A673 (cell line): Measurements from ENCODE around the gene SFMBT2. TPM values are rescaled to one million over a fixed set of nuclear protein-coding genes. Genes with fewer than 3 reads are reported as not detected.

Experiments
- BruUV-seq: library from RNA; stranded (reverse); fragments of 400-500 nt; replicated peaks from 2 replicates; lab custom pipeline; 2021; lab: Mats Ljungman, UMichigan
- CTCF ChIA-PET: fragments of 300-600 bp; sonication (Branson Sonifier 250); formaldehyde crosslinking; loops from one replicate; lab custom pipeline; 2022; ENCODE audit warnings: antibody characterized with exemption; lab: Charles Lee
- POLR2A ChIA-PET: fragments of 300-600 bp; sonication (Branson Sonifier 250); formaldehyde crosslinking; loops from one replicate; lab custom pipeline; 2022; ENCODE audit warnings: antibody characterized with exemption; ENCODE audit not compliant: low non-redundant PET; lab: Charles Lee
- DNase-seq: peaks from one replicate; pipeline ENCODE4 v3.0.0-alpha.2; 2015; ENCODE audit warnings: low spot score
- H3K27ac ChIP-seq: fragments of 200-600 bp; sonication (generic); 2 replicates; pipeline ENCODE4 v1.5.1; 2016; ENCODE audit warnings: mixed run types, low read depth, mild to moderate bottlenecking, mixed read lengths, antibody characterized with exemption, low read length; ENCODE audit not compliant: poor library complexity, severe bottlenecking
- H3K27me3 ChIP-seq: fragments of 200-600 bp; sonication (generic); replicated peaks from 2 replicates; pipeline ENCODE4 v1.6.1; 2017; ENCODE audit warnings: mixed run types, low read depth, mild to moderate bottlenecking, mixed read lengths, antibody characterized with exemption, low read length; ENCODE audit not compliant: insufficient read depth, poor library complexity
- H3K36me3 ChIP-seq: fragments of 200-600 bp; sonication (generic); 2 replicates; pipeline ENCODE4 v1.6.1; 2016; ENCODE audit warnings: mixed run types, mild to moderate bottlenecking, mixed read lengths, antibody characterized with exemption, low read length; ENCODE audit not compliant: insufficient read depth, poor library complexity, severe bottlenecking
- H3K4me1 ChIP-seq: fragments of 200-600 bp; sonication (generic); 2 replicates; pipeline ENCODE4 v1.6.1; 2017; ENCODE audit warnings: mixed run types, mild to moderate bottlenecking, mixed read lengths, antibody characterized with exemption, low read length; ENCODE audit not compliant: insufficient read depth, poor library complexity, severe bottlenecking
- H3K4me3 ChIP-seq: fragments of 200-600 bp; sonication (generic); 2 replicates; pipeline ENCODE4 v1.5.1; 2016; ENCODE audit warnings: low read depth, mixed run types, mild to moderate bottlenecking, mixed read lengths, low read length; ENCODE audit not compliant: poor library complexity, severe bottlenecking
- H3K9me3 ChIP-seq: fragments of 200-600 bp; sonication (generic); 2 replicates; pipeline ENCODE4 v1.6.1; 2016; ENCODE audit warnings: mixed run types, low read depth, mild to moderate bottlenecking, mixed read lengths, antibody characterized with exemption, low read length; ENCODE audit not compliant: poor library complexity, severe bottlenecking
- EZH2 ChIP-seq: fragments of 200-600 bp; sonication (generic); IDR thresholded peaks from 2 replicates; pipeline ENCODE4 v1.6.1; 2017; ENCODE audit warnings: borderline replicate concordance, low read depth, mild to moderate bottlenecking, mixed read lengths, antibody characterized with exemption, low read length; ENCODE audit not compliant: poor library complexity, severe bottlenecking
- intact Hi-C: fragments of 100-400 bp; cut with micrococcal nuclease; formaldehyde crosslinking; loops from one replicate; pipeline ENCODE4 v1.10.0; 2022; ENCODE audit not compliant: unreplicated experiment
- total RNA-seq: library from RNA; stranded (reverse); gene quantifications from 2 replicates; pipeline ENCODE4 v1.2.3, GENCODE V29; 2021
- TF ChIP-seq, protein P1 (sequence below): fragments of 300-800, 200-600 bp; sonication (generic); conservative IDR thresholded peaks from 2 replicates; pipeline ENCODE4 v1.5.1; 2017; ENCODE audit warnings: low read depth, mild to moderate bottlenecking, antibody characterized with exemption, low read length, moderate library complexity, mixed read lengths

SFMBT2 gene
- total RNA-seq, 1 experiment from 2014 or later = 8.2 TPM

DNA sequence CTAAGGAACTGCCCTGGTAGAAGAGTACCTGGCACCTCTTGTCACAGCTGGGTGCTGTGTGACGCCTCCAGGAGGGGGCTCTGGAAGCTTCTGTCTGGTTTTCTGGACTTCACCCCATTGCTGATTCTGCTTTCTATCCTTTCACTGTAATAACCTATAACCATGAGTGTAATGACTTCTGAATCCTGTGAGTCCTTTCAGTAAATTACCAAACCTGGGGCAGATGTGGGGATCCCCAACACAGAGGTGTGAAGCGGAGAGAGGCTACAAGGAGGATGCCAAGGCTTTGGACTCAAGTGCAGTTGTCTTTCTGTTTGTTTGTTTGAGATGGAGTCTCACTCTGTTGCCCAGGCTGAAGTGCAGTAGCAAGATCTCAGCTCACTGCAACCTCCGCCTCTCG, 143.7 kb downstream of the SFMBT2 start:
- intact Hi-C loops = no loop called here
- TF ChIP-seq, protein P1, sequence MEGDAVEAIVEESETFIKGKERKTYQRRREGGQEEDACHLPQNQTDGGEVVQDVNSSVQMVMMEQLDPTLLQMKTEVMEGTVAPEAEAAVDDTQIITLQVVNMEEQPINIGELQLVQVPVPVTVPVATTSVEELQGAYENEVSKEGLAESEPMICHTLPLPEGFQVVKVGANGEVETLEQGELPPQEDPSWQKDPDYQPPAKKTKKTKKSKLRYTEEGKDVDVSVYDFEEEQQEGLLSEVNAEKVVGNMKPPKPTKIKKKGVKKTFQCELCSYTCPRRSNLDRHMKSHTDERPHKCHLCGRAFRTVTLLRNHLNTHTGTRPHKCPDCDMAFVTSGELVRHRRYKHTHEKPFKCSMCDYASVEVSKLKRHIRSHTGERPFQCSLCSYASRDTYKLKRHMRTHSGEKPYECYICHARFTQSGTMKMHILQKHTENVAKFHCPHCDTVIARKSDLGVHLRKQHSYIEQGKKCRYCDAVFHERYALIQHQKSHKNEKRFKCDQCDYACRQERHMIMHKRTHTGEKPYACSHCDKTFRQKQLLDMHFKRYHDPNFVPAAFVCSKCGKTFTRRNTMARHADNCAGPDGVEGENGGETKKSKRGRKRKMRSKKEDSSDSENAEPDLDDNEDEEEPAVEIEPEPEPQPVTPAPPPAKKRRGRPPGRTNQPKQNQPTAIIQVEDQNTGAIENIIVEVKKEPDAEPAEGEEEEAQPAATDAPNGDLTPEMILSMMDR = no peak
- TF ChIP-seq EZH2 = no peak
- no TSS peak for BruUV-seq
- Histone ChIP-seq H3K4me1 (no peaks in the 10 kb centered on the region), H3K4me3 (no peak overlapping the region), H3K9me3 (no peaks in the 10 kb centered on the region), H3K36me3 (no peaks in the 10 kb centered on the region), H3K27ac (no peak overlapping the region), H3K27me3 (no peaks in the 10 kb centered on the region)
- DNase-seq = no peak
- POLR2A ChIA-PET = no interaction called here
- CTCF ChIA-PET = interaction anchor here (1.3 kb wide), 1 partner anchor 146 kb away, joined by 4 read pairs; no protein-coding TSS in a partner anchor

DNA sequence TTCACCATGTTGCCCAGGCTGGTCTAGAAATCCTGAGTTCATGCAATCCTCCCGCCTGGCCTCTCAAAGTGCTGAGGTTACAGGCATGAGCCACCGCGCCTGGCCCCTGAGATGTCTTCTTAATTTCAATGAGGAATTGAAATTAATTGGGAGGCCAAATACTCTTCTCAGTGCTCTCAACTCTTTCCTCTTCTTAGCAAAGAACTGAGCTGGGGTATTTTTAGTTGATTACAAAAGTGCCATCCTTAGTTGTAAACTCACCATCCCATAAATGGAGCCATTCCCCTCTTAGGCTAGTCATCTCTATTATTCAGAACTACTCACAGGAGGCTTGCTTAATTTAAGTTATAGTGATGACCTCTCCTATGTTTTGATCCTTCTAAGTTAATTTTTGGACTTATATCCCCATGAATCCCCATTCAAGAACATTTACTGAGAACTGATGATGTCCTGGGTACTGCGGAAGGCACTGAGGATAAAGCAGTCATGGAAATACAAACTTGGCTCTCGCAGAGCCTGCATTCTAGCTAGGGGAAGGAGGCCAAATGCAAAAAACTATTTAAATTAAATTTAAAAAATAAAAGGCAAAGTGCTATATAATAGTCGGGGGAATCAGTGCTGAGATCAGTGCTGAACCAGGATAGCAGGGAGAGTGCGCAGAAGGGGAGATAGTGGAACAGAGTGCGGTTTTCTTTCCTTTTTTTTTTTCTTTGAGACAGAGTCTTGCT, 145.3 kb downstream of the SFMBT2 start:
- no peak for DNase-seq
- Histone ChIP-seq H3K4me1 (peaks cover 7% of the 10 kb centered on the region), H3K36me3 (no peaks in the 10 kb centered on the region), H3K27me3 (no peaks in the 10 kb centered on the region), H3K4me3 (no peak overlapping the region), H3K27ac (no peak overlapping the region), H3K9me3 (no peaks in the 10 kb centered on the region)
- intact Hi-C loops = no loop called here
- ChIA-PET POLR2A (no interaction called here), CTCF (no interaction called here)
- BruUV-seq = no TSS peak
- TF ChIP-seq, protein P1 = no peak
- no peak for TF ChIP-seq EZH2

DNA sequence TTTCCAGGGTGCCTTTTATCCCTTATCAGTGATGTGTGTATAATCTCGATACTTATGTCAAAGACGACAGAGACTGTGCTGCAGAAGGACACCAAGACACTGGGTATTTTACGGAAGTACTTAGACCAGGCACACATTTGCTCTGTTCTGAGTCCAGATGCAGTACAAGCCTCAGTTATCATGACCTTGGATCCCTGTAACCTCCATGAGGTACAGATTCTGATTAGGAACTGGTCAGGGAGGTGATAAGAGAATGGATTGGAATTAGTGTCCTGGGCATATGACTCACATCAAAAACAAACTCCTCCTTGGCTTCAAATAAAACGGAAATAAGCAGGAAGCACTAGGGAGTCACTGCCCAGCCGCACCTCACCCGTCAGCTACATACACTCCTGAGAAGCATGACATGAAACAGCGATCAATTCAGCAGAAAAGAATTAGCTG, 146.5 kb downstream of the SFMBT2 start:
- no peaks in the 10 kb centered on the region for H3K36me3 ChIP-seq
- no peak overlapping the region for H3K27ac ChIP-seq
- peaks cover 12% of the 10 kb centered on the region for H3K4me1 ChIP-seq
- no peaks in the 10 kb centered on the region for H3K9me3 ChIP-seq
- no peak overlapping the region for H3K4me3 ChIP-seq
- H3K27me3 ChIP-seq = no peaks in the 10 kb centered on the region
- POLR2A ChIA-PET = no interaction called here
- no peak for TF ChIP-seq EZH2
- TF ChIP-seq, protein P1 = no peak
- CTCF ChIA-PET = no interaction called here
- intact Hi-C loops = no loop called here
- no peak for DNase-seq
- no TSS peak for BruUV-seq
